Measurements from ENCODE around the gene PCDHA10.
"Not testable (repeated sequence)": the region's sequence is repeated elsewhere in the genome, so short reads cannot be mapped to it uniquely, and the experiment has no call there.

The PCDHA10 gene

DNA sequence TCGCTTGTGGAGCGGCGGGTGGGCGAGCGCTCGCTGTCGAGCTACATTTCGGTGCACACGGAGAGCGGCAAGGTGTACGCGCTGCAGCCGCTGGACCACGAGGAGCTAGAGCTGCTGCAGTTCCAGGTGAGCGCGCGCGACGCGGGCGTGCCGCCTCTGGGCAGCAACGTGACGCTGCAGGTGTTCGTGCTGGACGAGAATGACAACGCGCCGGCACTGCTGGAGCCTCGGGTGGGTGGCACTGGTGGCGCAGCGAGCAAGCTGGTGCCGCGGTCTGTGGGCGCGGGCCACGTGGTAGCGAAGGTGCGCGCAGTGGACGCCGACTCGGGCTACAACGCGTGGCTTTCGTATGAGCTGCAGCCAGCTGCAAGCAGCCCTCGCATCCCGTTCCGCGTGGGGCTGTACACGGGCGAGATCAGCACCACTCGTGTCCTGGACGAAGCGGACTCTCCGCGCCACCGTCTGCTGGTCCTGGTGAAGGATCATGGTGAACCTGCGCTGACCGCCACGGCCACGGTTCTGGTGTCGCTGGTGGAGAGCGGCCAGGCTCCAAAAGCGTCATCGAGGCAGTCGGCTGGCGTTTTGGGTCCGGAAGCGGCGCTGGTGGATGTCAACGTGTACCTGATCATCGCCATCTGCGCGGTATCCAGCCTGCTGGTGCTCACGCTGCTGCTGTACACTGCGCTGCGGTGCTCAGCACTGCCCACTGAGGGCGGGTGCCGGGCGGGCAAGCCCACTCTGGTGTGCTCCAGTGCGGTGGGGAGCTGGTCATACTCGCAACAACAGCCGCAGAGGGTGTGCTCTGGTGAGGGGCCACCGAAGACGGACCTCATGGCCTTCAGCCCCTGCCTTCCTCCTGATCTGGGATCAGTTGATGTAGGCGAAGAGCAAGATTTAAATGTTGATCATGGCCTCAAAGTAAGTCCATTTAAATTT is 12.6 kb upstream of the PCDHA10 start:
- DNase-seq = no peak

DNA sequence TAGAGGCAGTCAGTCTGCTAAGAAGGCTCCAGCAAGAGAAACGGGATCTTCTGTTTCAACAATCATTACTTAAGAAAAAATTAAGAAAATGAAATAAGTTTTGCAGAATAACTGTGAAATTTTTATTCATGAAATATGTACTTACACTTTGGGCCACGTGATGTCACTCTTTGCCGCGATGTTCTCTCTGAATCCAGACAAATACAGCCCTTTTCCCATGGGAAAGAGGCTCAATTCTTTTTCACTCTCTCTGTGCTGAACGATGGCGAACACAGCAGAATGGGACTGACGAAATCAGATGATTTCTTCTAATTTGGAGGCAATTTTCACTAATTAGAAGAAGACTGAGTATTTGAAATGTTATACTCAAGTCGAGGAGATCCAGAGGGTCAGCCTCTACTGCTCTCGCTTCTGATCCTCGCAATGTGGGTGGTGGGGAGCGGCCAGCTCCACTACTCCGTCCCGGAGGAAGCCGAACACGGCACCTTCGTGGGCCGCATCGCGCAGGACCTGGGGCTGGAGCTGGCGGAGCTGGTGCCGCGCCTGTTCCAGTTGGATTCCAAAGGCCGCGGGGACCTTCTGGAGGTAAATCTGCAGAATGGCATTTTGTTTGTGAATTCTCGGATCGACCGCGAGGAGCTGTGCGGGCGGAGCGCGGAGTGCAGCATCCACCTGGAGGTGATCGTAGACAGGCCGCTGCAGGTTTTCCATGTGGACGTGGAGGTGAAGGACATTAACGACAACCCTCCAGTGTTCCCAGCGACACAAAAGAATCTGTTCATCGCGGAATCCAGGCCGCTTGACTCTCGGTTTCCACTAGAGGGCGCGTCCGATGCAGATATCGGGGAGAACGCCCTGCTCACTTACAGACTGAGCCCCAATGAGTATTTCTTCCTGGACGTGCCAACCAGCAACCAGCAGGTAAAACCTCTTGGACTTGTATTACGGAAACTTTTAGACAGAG is 7.3 kb upstream of the PCDHA10 start, which contains the start of gene PCDHA9:
Gene PCDHA9 (plus strand): TSS at position 244 of the 964 bp plus-strand sequence. CDS start 114 bp downstream, at position 358.
- DNase-seq = not testable (repeated sequence)

DNA sequence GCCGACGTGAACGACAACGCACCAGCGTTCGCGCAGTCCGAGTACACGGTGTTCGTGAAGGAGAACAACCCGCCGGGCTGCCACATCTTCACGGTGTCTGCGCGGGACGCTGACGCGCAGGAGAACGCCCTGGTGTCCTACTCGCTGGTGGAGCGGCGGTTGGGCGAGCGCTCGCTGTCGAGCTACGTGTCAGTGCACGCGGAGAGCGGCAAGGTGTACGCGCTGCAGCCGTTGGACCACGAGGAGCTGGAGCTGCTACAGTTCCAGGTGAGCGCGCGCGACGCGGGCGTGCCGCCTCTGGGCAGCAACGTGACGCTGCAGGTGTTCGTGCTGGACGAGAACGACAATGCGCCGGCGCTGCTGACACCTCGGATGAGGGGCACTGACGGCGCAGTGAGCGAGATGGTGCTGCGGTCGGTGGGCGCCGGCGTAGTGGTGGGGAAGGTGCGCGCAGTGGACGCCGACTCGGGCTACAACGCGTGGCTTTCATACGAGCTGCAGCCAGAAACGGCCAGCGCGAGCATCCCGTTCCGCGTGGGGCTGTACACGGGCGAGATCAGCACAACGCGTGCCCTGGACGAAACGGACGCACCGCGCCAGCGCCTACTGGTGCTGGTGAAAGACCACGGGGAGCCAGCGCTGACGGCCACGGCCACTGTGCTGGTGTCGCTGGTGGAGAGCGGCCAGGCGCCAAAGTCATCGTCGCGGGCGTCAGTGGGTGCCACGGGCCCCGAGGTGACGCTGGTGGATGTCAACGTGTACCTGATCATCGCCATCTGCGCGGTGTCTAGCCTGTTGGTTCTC is 5.7 kb upstream of the PCDHA10 start:
- DNase-seq = not testable (repeated sequence)

DNA sequence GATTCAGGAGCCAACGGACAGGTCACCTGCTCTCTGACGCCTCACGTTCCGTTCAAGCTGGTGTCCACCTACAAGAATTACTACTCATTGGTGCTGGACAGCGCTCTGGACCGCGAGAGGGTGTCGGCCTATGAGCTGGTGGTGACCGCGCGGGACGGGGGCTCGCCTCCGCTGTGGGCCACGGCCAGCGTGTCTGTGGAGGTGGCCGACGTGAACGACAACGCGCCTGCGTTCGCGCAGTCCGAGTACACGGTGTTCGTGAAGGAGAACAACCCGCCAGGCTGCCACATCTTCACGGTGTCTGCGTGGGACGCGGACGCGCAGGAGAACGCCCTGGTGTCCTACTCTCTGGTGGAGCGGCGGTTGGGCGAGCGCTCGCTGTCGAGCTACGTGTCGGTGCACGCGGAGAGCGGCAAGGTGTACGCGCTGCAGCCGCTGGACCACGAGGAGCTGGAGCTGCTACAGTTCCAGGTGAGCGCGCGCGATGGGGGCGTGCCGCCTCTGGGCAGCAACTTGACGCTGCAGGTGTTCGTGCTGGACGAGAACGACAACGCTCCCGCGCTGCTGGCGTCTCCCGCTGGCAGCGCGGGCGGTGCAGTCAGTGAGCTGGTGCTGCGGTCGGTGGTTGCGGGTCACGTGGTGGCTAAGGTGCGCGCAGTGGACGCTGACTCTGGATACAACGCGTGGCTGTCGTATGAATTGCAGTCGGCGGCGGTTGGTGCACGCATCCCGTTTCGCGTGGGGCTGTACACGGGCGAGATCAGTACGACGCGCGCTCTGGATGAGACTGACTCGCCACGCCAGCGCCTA is 1.7 kb downstream of the PCDHA10 start:
- DNase-seq = no peak

DNA sequence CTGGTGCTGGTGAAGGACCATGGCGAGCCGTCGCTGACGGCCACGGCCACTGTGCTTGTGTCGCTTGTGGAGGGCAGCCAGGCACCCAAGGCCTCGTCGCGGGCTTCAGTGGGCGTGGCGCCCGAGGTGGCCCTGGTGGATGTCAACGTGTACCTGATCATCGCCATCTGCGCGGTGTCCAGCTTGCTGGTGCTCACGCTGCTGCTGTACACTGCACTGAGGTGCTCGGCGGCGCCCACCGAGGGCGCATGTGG is 2.2 kb downstream of the PCDHA10 start:
- DNase-seq = no peak

DNA sequence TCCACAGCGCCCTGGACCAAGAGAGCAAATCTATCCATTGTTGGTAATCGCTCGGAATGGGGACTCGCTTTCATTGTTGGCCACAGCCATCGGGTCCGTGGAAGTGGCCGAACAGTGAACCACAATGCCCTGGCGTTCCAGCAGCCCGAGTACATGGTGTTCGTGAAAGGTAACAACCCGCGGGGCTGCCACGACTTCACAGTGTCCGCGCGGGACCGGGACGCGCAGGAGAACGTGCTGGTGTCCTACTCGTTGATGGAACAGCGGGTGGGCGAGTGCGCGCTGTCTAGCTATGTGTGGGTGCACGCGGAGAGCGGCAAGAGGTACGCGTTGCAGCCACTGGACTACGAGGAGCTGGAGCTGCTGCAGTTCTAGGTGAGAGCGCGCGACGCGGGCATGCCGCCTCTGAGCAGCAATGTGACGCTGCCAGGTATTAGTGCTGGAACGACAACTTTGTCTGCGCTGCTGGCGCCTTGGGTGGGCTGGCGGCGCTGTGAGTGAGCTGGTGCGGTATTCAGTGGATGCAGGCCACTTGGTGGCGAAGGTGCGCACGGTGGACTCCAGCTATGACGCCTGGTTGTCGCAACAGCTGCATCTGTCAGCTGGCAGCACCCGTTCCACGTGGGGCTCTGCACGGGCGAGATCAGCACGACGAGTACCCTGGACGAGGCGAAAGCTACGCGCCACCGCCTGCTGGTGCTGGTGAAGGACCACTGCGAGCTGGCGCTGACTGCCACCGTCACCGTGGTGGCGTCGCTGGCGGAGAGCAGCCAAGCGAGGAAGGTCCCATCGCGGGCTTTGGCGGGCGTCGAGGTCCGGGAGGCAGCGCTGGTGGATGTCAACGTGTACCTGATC is 7.0 kb downstream of the PCDHA10 start:
- no peak for DNase-seq

DNA sequence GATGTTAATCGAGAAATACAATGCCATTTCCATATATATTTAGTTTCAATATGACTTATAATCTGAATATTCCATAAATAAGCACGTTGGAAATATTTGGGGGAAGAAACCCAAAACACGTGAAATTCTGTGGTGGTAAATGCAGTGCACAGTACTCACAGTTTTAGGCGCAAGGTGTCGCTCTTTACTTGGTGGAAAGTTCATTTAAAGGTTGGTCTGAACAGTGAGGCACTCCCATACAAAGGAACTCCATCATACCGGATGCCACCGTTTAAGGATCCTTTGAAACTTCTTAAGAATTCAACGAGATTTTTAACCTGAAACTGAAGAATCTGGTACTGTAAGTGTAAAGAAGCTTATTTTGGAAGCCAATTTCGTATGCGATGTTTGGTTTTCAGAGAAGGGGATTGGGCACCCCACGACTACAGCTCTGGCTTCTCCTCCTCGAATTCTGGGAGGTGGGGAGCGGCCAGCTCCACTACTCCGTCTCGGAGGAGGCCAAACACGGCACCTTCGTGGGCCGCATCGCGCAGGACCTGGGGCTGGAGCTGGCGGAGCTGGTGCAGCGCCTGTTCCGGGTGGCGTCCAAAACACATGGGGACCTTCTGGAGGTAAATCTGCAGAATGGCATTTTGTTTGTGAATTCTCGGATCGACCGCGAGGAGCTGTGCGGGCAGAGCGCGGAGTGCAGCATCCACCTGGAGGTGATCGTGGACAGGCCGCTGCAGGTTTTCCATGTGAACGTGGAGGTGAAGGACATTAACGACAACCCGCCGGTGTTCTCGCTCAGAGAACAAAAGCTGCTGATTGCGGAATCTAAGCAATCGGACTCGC is 13.2 kb downstream of the PCDHA10 start, which contains the start of gene PCDHA11:
Gene PCDHA11 (plus strand): TSS at position 237 of the 834 bp plus-strand sequence. CDS start 147 bp downstream, at position 384.
- DNase-seq = no peak

DNA sequence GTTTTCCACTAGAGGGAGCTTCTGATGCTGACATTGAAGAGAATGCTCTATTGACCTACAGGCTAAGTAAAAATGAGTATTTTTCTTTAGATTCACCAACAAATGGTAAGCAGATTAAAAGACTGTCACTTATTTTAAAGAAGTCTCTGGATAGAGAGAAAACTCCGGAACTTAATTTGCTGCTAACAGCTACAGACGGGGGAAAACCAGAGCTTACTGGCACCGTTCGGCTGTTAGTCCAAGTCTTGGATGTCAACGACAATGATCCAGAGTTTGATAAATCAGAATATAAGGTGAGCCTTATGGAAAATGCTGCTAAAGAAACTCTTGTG is 13.8 kb downstream of the PCDHA10 start:
- no peak for DNase-seq

DNA sequence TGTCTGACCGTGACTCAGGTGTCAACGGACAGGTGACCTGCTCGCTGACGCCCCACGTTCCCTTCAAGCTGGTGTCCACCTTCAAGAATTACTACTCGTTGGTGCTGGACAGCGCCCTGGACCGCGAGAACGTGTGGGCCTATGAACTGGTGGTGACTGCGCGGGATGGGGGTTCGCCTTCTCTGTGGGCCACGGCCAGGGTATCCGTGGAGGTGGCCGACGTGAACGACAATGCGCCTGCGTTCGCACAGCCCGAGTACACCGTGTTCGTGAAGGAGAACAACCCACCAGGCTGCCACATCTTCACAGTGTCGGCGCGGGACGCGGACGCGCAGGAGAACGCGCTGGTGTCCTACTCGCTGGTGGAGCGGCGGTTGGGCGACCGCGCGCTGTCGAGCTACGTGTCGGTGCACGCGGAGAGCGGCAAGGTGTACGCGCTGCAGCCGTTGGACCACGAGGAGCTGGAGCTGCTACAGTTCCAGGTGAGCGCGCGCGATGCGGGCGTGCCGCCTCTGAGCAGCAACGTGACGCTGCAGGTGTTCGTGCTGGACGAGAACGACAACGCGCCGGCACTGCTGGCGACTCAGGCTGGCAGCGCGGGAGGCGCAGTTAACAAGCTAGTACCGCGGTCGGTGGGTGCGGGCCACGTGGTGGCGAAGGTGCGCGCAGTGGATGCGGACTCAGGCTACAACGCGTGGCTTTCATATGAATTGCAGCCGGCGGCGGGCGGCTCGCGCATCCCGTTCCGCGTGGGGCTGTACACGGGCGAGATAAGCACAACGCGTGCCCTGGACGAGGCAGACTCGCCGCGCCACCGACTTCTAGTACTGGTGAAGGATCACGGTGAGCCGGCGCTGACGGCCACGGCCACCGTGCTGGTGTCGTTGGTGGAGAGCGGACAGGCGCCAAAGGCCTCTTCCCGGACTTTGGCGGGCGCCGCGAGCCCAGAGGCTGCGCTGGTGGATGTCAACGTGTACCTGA is 14.8 kb downstream of the PCDHA10 start:
- DNase-seq = no peak

DNA sequence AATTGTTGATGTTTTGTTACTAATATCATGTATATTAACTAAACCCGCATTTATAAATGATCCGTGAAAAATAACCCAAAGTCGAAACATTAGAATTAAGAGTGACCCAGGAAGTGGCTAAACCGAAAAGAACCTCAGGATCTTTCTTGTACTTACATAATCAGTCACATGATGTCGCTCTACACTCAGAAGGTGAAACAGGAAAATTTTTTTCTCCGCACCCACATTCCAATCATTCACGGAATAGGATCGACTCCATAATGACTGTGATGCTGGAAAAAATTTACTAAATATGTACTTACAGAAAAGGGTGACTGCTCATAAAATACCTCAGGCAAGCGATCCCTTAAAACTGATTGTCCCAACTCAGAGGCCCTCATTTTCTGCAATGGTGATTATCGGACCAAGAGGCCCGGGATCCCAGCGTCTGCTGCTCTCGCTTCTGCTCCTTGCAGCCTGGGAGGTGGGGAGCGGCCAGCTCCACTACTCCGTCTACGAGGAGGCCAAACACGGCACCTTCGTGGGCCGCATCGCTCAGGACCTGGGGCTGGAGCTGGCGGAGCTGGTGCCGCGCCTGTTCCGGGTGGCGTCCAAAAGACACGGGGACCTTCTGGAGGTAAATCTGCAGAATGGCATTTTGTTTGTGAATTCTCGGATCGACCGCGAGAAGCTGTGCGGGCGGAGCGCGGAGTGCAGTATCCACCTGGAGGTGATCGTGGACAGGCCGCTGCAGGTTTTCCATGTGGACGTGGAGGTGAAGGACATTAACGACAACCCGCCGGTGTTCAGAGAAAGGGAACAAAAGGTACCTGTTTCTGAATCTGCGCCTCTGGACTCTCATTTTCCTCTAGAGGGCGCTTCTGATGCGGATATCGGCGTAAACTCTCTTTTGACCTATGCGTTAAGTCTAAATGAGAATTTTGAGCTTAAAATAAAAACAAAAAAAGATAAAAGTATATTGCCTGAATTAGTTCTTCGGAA is 19.7 kb downstream of the PCDHA10 start, which contains the start of gene PCDHA12:
Gene PCDHA12 (plus strand): TSS at position 224 of the 981 bp plus-strand sequence. CDS start 165 bp downstream, at position 389.
- DNase-seq = no peak

DNA sequence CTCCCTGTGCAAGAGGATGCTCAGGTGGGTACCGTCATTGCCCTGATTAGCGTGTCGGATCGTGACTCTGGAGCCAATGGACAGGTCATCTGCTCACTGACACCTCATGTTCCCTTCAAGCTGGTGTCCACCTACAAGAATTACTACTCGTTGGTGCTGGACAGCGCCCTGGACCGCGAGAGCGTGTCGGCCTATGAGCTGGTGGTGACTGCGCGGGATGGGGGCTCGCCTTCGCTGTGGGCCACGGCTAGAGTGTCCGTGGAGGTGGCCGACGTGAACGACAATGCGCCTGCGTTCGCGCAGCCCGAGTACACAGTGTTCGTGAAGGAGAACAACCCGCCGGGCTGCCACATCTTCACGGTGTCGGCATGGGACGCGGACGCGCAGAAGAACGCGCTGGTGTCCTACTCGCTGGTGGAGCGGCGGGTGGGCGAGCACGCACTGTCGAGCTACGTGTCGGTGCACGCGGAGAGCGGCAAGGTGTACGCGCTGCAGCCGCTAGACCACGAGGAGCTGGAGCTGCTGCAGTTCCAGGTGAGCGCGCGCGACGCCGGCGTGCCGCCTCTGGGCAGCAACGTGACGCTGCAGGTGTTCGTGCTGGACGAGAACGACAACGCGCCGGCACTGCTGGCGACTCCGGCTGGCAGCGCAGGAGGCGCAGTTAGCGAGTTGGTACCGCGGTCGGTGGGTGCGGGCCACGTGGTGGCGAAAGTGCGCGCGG is 21.0 kb downstream of the PCDHA10 start:
- not testable (repeated sequence) for DNase-seq

DNA sequence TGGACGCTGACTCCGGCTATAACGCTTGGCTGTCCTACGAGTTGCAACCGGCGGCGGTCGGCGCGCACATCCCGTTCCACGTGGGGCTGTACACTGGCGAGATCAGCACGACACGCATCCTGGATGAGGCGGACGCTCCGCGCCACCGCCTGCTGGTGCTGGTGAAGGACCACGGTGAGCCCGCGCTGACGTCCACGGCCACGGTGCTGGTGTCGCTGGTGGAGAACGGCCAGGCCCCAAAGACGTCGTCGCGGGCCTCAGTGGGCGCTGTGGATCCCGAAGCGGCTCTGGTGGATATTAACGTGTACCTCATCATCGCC is 21.5 kb downstream of the PCDHA10 start:
- DNase-seq = no peak

DNA sequence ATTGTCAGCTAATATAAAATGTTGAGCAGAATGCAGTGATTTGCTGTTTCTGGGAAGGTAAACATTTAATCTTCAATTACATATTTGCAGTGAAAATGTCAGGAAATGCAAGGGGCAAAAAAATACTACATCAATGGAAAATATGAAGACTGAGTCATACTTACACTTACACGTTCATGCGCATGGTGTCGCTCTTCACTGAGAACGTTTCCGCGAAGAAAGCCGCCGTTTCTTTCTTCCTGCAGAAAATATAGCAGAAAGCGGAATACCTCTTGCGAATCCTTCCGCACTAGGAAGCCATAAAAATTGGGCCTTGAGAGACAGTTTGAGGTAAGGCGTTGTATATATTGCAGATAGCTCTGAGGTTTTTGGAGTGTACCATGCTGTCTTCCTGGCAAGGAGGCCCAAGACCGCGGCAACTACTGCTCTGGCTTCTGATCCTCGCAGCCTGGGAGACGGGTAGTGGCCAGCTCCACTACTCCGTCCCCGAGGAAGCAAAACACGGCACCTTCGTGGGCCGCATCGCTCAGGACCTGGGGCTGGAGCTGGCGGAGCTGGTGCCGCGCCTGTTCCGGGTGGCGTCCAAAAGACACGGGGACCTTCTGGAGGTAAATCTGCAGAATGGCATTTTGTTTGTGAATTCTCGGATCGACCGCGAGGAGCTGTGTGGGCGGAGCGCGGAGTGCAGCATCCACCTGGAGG is 26.3 kb downstream of the PCDHA10 start, which contains the start of gene PCDHA13:
Gene PCDHA13 (plus strand): TSS at position 236 of the 702 bp plus-strand sequence. CDS start 145 bp downstream, at position 381.
- DNase-seq = no peak

DNA sequence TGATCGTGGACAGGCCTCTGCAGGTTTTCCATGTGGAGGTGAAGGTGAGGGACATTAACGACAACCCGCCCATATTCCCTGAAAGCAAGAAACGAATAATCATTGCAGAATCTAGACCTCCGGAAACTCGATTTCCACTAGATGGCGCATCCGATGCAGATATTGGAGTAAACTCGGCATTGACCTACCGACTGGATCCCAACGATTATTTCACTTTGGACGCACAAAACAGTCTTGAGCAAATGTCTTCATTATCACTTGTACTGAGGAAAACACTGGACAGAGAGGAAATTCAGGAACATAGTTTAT is 26.8 kb downstream of the PCDHA10 start:
- no peak for DNase-seq

DNA sequence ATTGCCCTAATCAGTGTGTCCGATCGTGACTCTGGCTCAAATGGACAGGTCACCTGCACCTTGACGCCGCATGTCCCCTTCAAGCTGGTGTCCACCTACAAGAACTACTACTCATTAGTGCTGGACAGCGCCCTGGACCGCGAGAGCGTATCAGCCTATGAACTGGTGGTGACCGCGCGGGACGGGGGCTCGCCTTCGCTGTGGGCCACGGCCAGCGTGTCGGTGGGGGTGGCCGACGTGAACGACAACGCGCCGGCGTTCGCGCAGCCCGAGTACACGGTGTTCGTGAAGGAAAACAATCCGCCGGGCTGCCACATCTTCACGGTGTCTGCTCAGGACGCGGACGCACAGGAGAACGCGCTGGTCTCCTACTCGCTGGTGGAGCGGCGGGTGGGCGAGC is 27.7 kb downstream of the PCDHA10 start:
- DNase-seq = no peak
